SK-N-MC (cell line): Measurements from ENCODE around the gene RIPOR1.

Source experiments
- EZH2 ChIP-seq: fragments of 200-600 bp; sonication (generic); IDR thresholded peaks from one replicate; pipeline ENCODE4 v1.6.1; 2017; ENCODE audit warnings: antibody characterized with exemption
- FOXP2 ChIP-seq: optimal IDR thresholded peaks from 2 replicates; pipeline ENCODE3; 2011; ENCODE audit warnings: mild to moderate bottlenecking, moderate library complexity; ENCODE audit not compliant: insufficient read depth; ENCODE audit errors: extremely low read length, control extremely low read depth
- POLR2AphosphoS5 ChIP-seq: IDR thresholded peaks from 2 replicates; pipeline ENCODE4 v1.6.1; 2012; ENCODE audit warnings: mild to moderate bottlenecking, low read depth, low read length, borderline replicate concordance

DNA sequence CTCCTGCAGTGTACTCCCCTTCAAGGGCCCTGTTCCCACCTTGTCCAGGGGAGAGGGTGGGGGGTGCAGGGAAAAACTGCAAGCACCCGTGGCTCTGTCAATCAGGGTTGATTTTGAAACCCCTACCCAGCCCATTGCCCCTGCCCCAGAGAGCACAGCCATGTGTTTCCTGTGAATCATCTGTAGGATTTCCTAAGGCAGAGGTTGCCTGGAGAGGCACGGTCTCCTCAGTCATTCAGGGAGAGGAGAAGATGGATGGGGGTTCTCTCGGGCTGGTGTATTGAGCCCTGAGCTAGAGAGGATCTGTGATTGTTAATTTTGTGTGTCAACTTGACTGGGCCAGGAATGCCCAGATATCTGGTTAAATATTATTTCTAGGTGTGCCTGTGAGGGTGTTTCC is 41.8 kb upstream of the RIPOR1 start:
- no peak for TF ChIP-seq EZH2
- no peak for TF ChIP-seq POLR2AphosphoS5
- TF ChIP-seq FOXP2, result no peak
